ENCODE results near the gene RAB29.
"Not testable (repeated sequence)": the region's sequence is repeated elsewhere in the genome, so short reads cannot be mapped to it uniquely, and the experiment has no call there.

Gene RAB29

DNA sequence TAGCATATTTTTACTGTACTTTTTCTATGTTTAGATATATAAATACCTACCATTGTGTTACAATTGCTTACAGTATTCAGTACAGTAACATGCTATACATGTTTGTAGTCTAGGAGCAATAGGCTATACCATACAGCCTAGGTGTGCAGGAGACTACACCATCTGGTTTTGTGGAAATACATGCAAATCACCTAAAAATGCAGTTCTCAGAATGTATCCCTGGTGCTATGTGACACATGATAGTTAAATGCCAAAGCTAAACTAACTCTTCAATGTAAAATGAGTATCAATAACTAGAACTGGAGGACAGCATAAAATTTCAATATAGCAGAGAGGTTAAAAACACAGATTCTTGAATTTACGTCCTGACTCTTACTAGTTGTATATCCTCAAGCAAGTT lies 40.1 kb downstream of the RAB29 start:
- Mint-ChIP-seq H3K27ac (no peak overlapping the region), H3K4me1 (ENCODE audit: low read depth) (peaks cover 32% of the 10 kb centered on the region), H3K9me3 (no peaks in the 10 kb centered on the region), H3K27me3 (ENCODE audit: low read depth) (no peaks in the 10 kb centered on the region), H3K36me3 (ENCODE audit: low read depth) (peaks cover 17% of the 10 kb centered on the region), H3K4me3 (no peak overlapping the region)

DNA sequence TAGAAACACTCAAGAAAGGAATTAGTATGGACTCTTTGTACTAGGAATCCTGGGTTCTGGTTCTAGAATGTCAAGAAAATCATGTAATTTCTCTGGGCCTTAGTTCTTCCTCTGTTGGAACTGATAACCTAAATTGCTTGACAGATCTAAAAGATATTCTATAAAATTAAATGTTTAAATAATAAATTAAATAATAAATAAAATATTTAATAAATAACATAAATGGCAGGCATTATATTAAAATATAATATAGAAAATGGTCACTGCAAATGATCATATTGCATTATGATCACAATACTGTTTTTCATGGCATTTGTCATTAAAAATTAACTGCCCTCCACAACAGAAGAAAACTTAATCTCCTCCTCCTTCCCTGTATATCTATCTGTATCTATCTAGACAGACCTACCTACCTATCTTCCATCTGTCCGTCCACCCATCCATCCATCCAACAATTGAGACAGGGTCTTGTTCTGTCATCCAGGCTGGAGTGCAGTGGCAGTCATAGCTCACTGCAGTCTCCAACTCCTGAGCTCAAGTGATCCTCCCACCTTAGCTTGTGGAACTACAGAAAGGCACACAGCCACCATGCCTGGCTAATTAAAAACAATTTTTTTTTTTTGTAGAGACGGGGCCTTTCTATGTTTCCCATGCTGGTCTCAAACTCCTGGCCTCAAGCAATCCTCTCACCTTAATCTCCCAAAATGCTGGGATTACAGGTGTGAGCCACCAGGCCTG lies 41.7 kb downstream of the RAB29 start:
- Mint-ChIP-seq H3K36me3 (ENCODE audit: low read depth) (peaks cover 19% of the 10 kb centered on the region), H3K27ac (no peak overlapping the region), H3K9me3 (no peaks in the 10 kb centered on the region), H3K4me1 (ENCODE audit: low read depth) (peaks cover 24% of the 10 kb centered on the region), H3K27me3 (ENCODE audit: low read depth) (no peaks in the 10 kb centered on the region), H3K4me3 (no peak overlapping the region)

DNA sequence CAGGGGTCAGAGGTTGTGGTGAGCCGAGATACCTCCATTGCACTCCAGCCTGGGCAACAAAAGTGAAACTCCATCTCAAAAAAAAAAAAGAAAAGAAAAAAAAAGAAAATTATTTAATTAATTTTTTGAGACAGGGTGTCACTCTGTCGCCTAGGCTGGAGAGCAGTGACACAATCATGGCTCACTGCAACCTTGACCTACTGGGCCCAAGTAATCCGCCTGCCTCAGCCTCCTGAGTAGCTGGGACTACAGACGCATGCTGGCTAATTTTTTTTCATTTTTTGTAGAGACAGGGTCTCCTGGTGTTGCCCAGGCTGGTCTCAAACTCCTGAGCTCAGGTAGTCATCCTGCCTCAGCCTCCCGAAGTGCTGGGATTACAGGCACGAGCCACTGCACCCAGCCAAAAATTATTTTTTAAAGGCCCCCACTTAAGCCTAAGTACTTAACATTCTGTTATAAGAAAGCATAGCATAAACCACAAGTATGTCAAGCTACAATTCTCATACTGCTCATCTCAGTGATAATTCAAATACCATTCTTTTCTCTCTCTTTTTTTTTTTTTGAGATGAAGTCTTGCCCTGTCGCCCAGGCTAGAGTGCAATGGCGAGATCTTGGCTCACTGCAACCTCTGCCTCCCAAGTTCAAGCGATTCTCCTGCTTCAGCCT lies 45.2 kb downstream of the RAB29 start:
- no peak overlapping the region for H3K27ac Mint-ChIP-seq
- H3K36me3 Mint-ChIP-seq (ENCODE audit: low read depth): peaks cover 31% of the 10 kb centered on the region
- H3K27me3 Mint-ChIP-seq (ENCODE audit: low read depth): no peaks in the 10 kb centered on the region
- H3K4me1 Mint-ChIP-seq (ENCODE audit: low read depth): peaks cover 23% of the 10 kb centered on the region
- no peak overlapping the region for H3K4me3 Mint-ChIP-seq
- no peaks in the 10 kb centered on the region for H3K9me3 Mint-ChIP-seq

DNA sequence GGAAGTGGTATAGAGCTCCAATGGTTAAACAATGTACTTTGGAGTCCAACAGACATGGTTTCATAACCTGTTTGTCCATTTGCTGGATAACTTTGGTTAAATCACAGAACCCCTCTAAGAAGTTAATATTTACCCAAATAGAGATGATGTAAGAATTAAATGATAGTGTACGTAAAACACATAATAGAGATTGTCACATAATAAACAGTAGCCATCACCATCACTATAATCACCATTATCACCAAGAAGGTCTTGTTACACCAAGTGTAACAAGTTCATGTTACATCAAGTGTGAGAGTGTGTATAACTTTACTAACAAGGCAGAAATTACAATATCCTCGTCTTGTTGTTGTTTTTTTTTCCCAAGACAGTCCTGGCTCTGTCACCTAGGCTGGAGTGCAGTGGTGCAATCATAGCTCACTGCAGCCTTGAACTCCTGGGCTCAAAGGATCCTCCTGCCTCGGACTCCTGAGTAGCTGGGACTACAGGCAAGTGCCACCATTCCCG lies 48.6 kb downstream of the RAB29 start:
- Mint-ChIP-seq H3K27ac (no peak overlapping the region), H3K36me3 (ENCODE audit: low read depth) (peaks cover 38% of the 10 kb centered on the region), H3K4me1 (ENCODE audit: low read depth) (peaks cover 13% of the 10 kb centered on the region), H3K27me3 (ENCODE audit: low read depth) (no peaks in the 10 kb centered on the region), H3K4me3 (no peak overlapping the region), H3K9me3 (no peaks in the 10 kb centered on the region)

DNA sequence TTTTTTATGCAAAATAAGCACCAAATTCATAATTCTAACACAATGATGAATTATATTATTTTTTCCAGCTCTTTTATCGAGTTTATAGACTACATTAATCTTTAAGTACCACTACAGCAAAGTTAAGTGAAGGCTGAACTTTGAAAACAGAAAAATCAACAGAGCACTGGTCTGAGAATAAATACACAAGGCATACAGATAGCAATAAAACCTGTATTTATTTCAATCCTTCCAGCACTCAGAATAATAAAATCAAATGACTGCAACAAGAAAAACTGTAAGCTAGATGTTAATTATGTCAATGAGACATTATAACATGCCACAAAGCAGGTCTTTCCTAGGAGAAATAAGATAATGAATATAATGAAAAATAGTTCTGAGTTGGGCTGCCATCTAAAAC lies 49.8 kb downstream of the RAB29 start:
- H3K36me3 Mint-ChIP-seq (ENCODE audit: low read depth): peaks cover 41% of the 10 kb centered on the region

DNA sequence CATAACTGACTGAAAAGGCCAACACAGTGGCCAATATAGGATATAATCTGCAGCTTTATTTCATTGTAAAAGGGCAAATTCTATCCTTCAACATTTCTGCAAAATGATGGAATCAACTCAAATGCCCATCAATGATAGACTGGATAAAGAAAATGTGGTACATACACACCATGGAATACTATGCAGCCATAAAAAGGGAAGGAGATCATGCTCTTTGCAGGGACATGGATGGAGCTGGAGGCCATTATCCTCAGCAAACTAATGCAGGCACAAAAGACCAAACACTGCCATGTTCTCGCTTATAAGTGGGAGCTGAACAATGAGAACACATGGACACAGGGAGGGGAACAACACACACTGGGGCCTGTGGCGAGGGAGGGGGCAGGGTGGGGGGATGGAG lies 54.5 kb downstream of the RAB29 start:
- not testable (repeated sequence) for H3K4me3 Mint-ChIP-seq; H3K27me3 Mint-ChIP-seq (ENCODE audit: low read depth); H3K9me3 Mint-ChIP-seq
- Mint-ChIP-seq H3K27ac (peak overlapping the region; percentile 62), H3K4me1 (ENCODE audit: low read depth) (peaks cover 20% of the 10 kb centered on the region), H3K36me3 (ENCODE audit: low read depth) (peaks cover 56% of the 10 kb centered on the region)

More for the DNA sequence above, 49.8 kb downstream of the RAB29 start:
- H3K27me3 Mint-ChIP-seq (ENCODE audit: low read depth): no peaks in the 10 kb centered on the region
- peaks cover 15% of the 10 kb centered on the region for H3K4me1 Mint-ChIP-seq (ENCODE audit: low read depth)
- no peaks in the 10 kb centered on the region for H3K9me3 Mint-ChIP-seq
- no peak overlapping the region for H3K4me3 Mint-ChIP-seq
- H3K27ac Mint-ChIP-seq: no peak overlapping the region

DNA sequence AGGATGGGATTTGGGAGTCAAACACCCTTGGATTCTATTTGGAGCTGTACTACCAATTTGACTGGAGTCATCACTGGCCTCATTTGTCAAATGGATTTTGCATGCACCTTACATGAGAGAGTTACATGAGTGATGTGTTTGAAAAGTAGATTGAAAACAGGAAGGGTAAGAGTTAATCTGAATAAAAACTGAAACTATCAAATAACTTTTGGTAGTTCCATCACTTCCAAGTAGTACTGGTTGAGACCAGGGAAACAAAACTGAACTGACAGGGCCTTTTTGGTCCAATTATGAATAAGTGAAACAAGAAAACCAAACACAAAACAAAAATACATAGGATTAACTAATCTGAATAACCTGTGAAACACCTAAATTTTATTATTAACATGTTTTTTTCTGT lies 55.5 kb downstream of the RAB29 start:
- peaks cover 23% of the 10 kb centered on the region for H3K4me1 Mint-ChIP-seq (ENCODE audit: low read depth)
- no peaks in the 10 kb centered on the region for H3K27me3 Mint-ChIP-seq (ENCODE audit: low read depth)
- peak overlapping the region; percentile 66 for H3K27ac Mint-ChIP-seq
- H3K36me3 Mint-ChIP-seq (ENCODE audit: low read depth): peaks cover 61% of the 10 kb centered on the region
- H3K4me3 Mint-ChIP-seq: no peak overlapping the region
- no peaks in the 10 kb centered on the region for H3K9me3 Mint-ChIP-seq

DNA sequence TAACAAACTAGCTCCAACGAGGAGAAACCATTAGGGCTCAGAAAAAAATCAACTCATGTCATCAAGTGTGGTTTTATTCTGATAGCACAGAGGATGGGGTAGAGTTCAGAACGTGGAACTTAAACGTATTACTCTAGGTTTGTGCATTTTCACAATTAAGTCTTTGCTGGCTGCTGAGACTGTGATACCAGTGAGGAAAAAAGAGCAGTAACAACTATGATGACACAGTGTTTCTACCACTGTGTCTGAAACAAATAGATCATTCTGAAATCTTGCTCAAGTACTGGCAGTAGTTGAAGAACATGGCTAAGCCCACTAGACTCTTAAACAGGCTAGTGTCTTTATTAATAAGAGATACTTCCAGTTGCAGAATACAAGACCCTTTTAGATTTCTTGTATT lies 56.3 kb downstream of the RAB29 start:
- Mint-ChIP-seq H3K27me3 (ENCODE audit: low read depth) (no peaks in the 10 kb centered on the region), H3K27ac (no peak overlapping the region), H3K4me1 (ENCODE audit: low read depth) (peaks cover 21% of the 10 kb centered on the region), H3K36me3 (ENCODE audit: low read depth) (peaks cover 61% of the 10 kb centered on the region), H3K4me3 (no peak overlapping the region), H3K9me3 (no peaks in the 10 kb centered on the region)
